Left kidney (tissue), 2 donors: Measurements from ENCODE around the gene GRIN3B. TPM values are rescaled to one million over a fixed set of nuclear protein-coding genes. Genes with fewer than 3 reads are reported as not detected.

Experiments used
- DNase-seq: peaks from one replicate; pipeline ENCODE4 v3.0.0-alpha.2; 2013
- polyA plus RNA-seq: library from polyadenylated mRNA; unstranded; fragments of 120-200 nt; gene quantifications from one replicate; pipeline ENCODE4 v1.2.1, GENCODE V29; 2013; ENCODE audit not compliant: insufficient read length

Gene GRIN3B
- polyA plus RNA-seq, 1 donor, result 0.71 TPM

- no peak for DNase-seq
Measured at GRCh38 chr19:1041835-1042685, 41.8 kb downstream of the GRIN3B start.

GRCh38 chr19:1042689-1043511 is 42.7 kb downstream of the GRIN3B start:
- no peak for DNase-seq

- DNase-seq, result no peak
Measured at GRCh38 chr19:1045247-1045603, 45.0 kb downstream of the GRIN3B start.

- DNase-seq, result no peak
Measured at GRCh38 chr19:1046117-1046626, 46.0 kb downstream of the GRIN3B start.

GRCh38 chr19:1046836-1047695 is 46.8 kb downstream of the GRIN3B start:
- DNase-seq, result no peak

GRCh38 chr19:1047696-1048147 is 47.5 kb downstream of the GRIN3B start:
- DNase-seq, result no peak

GRCh38 chr19:1049106-1049505 is 48.9 kb downstream of the GRIN3B start:
- DNase-seq, result no peak

- no peak for DNase-seq
Measured at GRCh38 chr19:1049800-1050199, 49.6 kb downstream of the GRIN3B start.

GRCh38 chr19:1050989-1051788 is 51.0 kb downstream of the GRIN3B start:
- no peak for DNase-seq

- DNase-seq, result no peak
Measured at GRCh38 chr19:1051791-1052190, 51.6 kb downstream of the GRIN3B start.

GRCh38 chr19:1052349-1052975 is 52.2 kb downstream of the GRIN3B start:
- no peak for DNase-seq

GRCh38 chr19:1053176-1054101 is 53.2 kb downstream of the GRIN3B start:
- no peak for DNase-seq

GRCh38 chr19:1054102-1055027 is 54.1 kb downstream of the GRIN3B start:
- no peak for DNase-seq

GRCh38 chr19:1055028-1055425 is 54.8 kb downstream of the GRIN3B start:
- no peak for DNase-seq

- no peak for DNase-seq
Measured at GRCh38 chr19:1055886-1056620, 55.8 kb downstream of the GRIN3B start.

GRCh38 chr19:1057176-1057855 is 57.1 kb downstream of the GRIN3B start:
- DNase-seq, result no peak

GRCh38 chr19:1058112-1058511 is 57.9 kb downstream of the GRIN3B start:
- DNase-seq, result no peak
